ENCODE measurements around the gene COL4A2. TPM values are rescaled to one million over a fixed set of nuclear protein-coding genes. Genes with fewer than 3 reads are reported as not detected.

Gene COL4A2
- total RNA-seq, 1 donor from 2014 or later = 1,556 TPM

- DNase-seq (ENCODE audit: low spot score) = no peak
- Mint-ChIP-seq H3K27me3 (ENCODE audit: unreplicated experiment) (peaks cover 4% of the 10 kb centered on the region), H3K9me3 (ENCODE audit: unreplicated experiment) (peaks cover 5% of the 10 kb centered on the region), H3K4me1 (ENCODE audit: unreplicated experiment) (peaks cover 9% of the 10 kb centered on the region), H3K4me3 (ENCODE audit: unreplicated experiment) (no peak overlapping the region), H3K27ac (ENCODE audit: unreplicated experiment) (no peak overlapping the region), H3K36me3 (ENCODE audit: low read depth, unreplicated experiment) (peaks cover 5% of the 10 kb centered on the region)
- TF ChIP-seq CTCF (IDR thresholded peaks at IDR 0.05; ENCODE audit: unreplicated experiment) = no peak
Measured at GRCh38 chr13:110554227-110554836, 247.2 kb downstream of the COL4A2 start.

GRCh38 chr13:110554946-110555345 is 247.9 kb downstream of the COL4A2 start:
- Mint-ChIP-seq H3K4me1 (ENCODE audit: unreplicated experiment) (peaks cover 9% of the 10 kb centered on the region), H3K27ac (ENCODE audit: unreplicated experiment) (no peak overlapping the region), H3K36me3 (ENCODE audit: low read depth, unreplicated experiment) (peaks cover 5% of the 10 kb centered on the region)

GRCh38 chr13:110555601-110556223 is 248.6 kb downstream of the COL4A2 start:
- H3K27ac Mint-ChIP-seq (ENCODE audit: unreplicated experiment) = no peak overlapping the region
- H3K27me3 Mint-ChIP-seq (ENCODE audit: unreplicated experiment) = peaks cover 4% of the 10 kb centered on the region
- peaks cover 5% of the 10 kb centered on the region for H3K9me3 Mint-ChIP-seq (ENCODE audit: unreplicated experiment)
- H3K4me1 Mint-ChIP-seq (ENCODE audit: unreplicated experiment) = peaks cover 4% of the 10 kb centered on the region
- no peak overlapping the region for H3K4me3 Mint-ChIP-seq (ENCODE audit: unreplicated experiment)
- H3K36me3 Mint-ChIP-seq (ENCODE audit: low read depth, unreplicated experiment) = peaks cover 5% of the 10 kb centered on the region
- no peak for TF ChIP-seq CTCF (IDR thresholded peaks at IDR 0.05; ENCODE audit: unreplicated experiment)
- no peak for DNase-seq (ENCODE audit: low spot score)

More at GRCh38 chr13:110554946-110555345, 247.9 kb downstream of the COL4A2 start:
- Mint-ChIP-seq H3K9me3 (ENCODE audit: unreplicated experiment) (peaks cover 5% of the 10 kb centered on the region), H3K4me3 (ENCODE audit: unreplicated experiment) (no peak overlapping the region), H3K27me3 (ENCODE audit: unreplicated experiment) (peaks cover 1% of the 10 kb centered on the region)
- no peak for TF ChIP-seq CTCF (IDR thresholded peaks at IDR 0.05; ENCODE audit: unreplicated experiment)
- DNase-seq (ENCODE audit: low spot score) = no peak

- Mint-ChIP-seq H3K27ac (ENCODE audit: unreplicated experiment) (no peak overlapping the region), H3K36me3 (ENCODE audit: low read depth, unreplicated experiment) (peaks cover 5% of the 10 kb centered on the region), H3K4me1 (ENCODE audit: unreplicated experiment) (peaks cover 5% of the 10 kb centered on the region), H3K9me3 (ENCODE audit: unreplicated experiment) (peaks cover 5% of the 10 kb centered on the region), H3K4me3 (ENCODE audit: unreplicated experiment) (no peak overlapping the region), H3K27me3 (ENCODE audit: unreplicated experiment) (peaks cover 6% of the 10 kb centered on the region)
- no peak for DNase-seq (ENCODE audit: low spot score)
- TF ChIP-seq CTCF (IDR thresholded peaks at IDR 0.05; ENCODE audit: unreplicated experiment) = no peak
Measured at GRCh38 chr13:110556224-110556606, 249.1 kb downstream of the COL4A2 start.

- DNase-seq (ENCODE audit: low spot score) = no peak
- Mint-ChIP-seq H3K36me3 (ENCODE audit: low read depth, unreplicated experiment) (peaks cover 8% of the 10 kb centered on the region), H3K4me1 (ENCODE audit: unreplicated experiment) (peaks cover 7% of the 10 kb centered on the region), H3K4me3 (ENCODE audit: unreplicated experiment) (no peak overlapping the region), H3K27ac (ENCODE audit: unreplicated experiment) (no peak overlapping the region), H3K9me3 (ENCODE audit: unreplicated experiment) (peaks cover 5% of the 10 kb centered on the region), H3K27me3 (ENCODE audit: unreplicated experiment) (peaks cover 6% of the 10 kb centered on the region)
- no peak for TF ChIP-seq CTCF (IDR thresholded peaks at IDR 0.05; ENCODE audit: unreplicated experiment)
Measured at GRCh38 chr13:110557082-110557481, 250.0 kb downstream of the COL4A2 start.
